Vagina (tissue), 2 donors: ENCODE measurements around the gene SUSD2. TPM values are rescaled to one million over a fixed set of nuclear protein-coding genes. Genes with fewer than 3 reads are reported as not detected.

Experiments used
- DNase-seq, 2 donors: peaks; one replicate each; pipeline ENCODE4 v3.0.0-alpha.2; 2017; ENCODE audit errors: extremely low spot score in 2 of 2
- H3K27ac ChIP-seq: fragments of 200-600 bp; sonication (generic); one replicate; pipeline ENCODE4 v1.5.1; 2019
- H3K27me3 ChIP-seq: fragments of 200-600 bp; sonication (generic); one replicate; pipeline ENCODE4 v1.5.1; 2019
- H3K36me3 ChIP-seq, 2 donors: fragments of 200-600 bp; sonication (generic); one replicate each; pipeline ENCODE4 v1.5.1; 2017 to 2019
- H3K4me1 ChIP-seq: fragments of 200-600 bp; sonication (generic); one replicate; pipeline ENCODE4 v1.5.1; 2019
- H3K4me3 ChIP-seq, 2 donors: fragments of 200-600 bp; sonication (generic); 1 replicate in 1 of 2; 2 replicates in 1 of 2; pipeline ENCODE4 v1.5.1; 2016 to 2019
- H3K9me3 ChIP-seq: fragments of 200-600 bp; sonication (generic); one replicate; pipeline ENCODE4 v1.5.1; 2019
- POLR2A ChIP-seq, 2 donors: fragments of 450-650 bp; IDR thresholded peaks; one replicate each; pipeline ENCODE4 v1.6.1; 2017; ENCODE audit warnings: antibody characterized with exemption in 2 of 2, mild to moderate bottlenecking in 2 of 2, moderate library complexity in 2 of 2
- POLR2AphosphoS5 ChIP-seq, 2 donors: sonication (generic); formaldehyde crosslinking; IDR thresholded peaks; one replicate each; pipeline ENCODE4 v1.9.0; 2017; ENCODE audit warnings: antibody characterized with exemption in 2 of 2, mild to moderate bottlenecking in 2 of 2, low read depth in 1 of 2; ENCODE audit not compliant: insufficient read depth in 1 of 2
- intact Hi-C: fragments of 100-400 bp; cut with DNase I; formaldehyde crosslinking; loops from one replicate; pipeline ENCODE4 v1.15.1; 2023
- total RNA-seq: library from RNA; depleted of rRNA; stranded (reverse); fragments of >200 nt; gene quantifications from one replicate; pipeline ENCODE4 v1.2.3, GENCODE V29; 2016
- TF ChIP-seq, protein P1 (sequence below), 3 experiments: fragments of 450-650 bp in 2 of 3; fragments of 200-600 bp in 1 of 3; sonication (generic) in 1 of 3; IDR thresholded peaks; one replicate each; pipeline ENCODE4 v1.5.1; 2017 to 2019; ENCODE audit warnings: antibody characterized with exemption in 3 of 3, mild to moderate bottlenecking in 2 of 3, moderate library complexity in 2 of 3

SUSD2 gene
- total RNA-seq, 1 donor from 2014 or later = 9.1 TPM

DNA sequence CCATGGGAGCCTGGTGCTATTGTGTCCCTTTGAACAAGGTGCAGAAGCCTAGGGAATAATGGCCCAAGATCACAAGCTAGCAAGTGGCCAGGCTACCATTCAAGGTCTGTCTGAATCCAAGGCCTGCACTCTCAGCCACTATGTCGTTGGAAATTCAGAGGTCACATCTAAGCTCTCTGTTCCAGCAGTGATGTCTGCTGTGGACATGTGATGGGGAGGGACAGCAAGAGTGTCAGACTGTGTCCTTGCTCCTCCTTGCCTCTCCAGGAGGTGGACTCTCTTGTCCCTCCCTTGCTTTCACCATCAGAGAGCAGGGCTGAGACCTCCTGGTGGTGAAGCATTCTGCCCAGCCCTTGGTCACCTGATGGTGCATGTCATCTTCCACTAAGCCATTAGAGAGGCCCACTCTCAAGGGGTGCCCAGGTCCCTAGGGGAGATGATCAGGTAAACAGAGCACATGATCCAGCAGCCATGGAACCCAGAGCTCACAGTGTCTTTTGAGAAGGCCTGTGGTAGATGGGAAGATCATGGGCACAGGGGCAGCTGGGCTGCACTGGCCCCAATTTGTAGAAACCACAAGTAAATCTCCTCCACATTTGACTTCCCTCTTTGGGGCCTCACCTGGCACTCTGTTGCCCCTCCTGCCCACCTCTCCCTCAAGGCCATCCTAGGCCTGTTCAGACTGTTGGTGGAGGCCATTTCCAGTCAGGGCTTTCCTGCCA lies 37.1 kb upstream of the SUSD2 start:
- peak overlapping the region; percentile 86 for H3K27ac ChIP-seq
- no peaks in the 10 kb centered on the region for H3K9me3 ChIP-seq
- no peaks in the 10 kb centered on the region for H3K27me3 ChIP-seq
- H3K4me3 ChIP-seq = no peak overlapping the region
- TF ChIP-seq POLR2A (IDR thresholded peaks at IDR 0.05) (no peak), POLR2AphosphoS5 (IDR thresholded peaks at IDR 0.05; ENCODE audit: insufficient read depth in 1 of 2, low read depth in 1 of 2) (no peak)
- TF ChIP-seq, protein P1, sequence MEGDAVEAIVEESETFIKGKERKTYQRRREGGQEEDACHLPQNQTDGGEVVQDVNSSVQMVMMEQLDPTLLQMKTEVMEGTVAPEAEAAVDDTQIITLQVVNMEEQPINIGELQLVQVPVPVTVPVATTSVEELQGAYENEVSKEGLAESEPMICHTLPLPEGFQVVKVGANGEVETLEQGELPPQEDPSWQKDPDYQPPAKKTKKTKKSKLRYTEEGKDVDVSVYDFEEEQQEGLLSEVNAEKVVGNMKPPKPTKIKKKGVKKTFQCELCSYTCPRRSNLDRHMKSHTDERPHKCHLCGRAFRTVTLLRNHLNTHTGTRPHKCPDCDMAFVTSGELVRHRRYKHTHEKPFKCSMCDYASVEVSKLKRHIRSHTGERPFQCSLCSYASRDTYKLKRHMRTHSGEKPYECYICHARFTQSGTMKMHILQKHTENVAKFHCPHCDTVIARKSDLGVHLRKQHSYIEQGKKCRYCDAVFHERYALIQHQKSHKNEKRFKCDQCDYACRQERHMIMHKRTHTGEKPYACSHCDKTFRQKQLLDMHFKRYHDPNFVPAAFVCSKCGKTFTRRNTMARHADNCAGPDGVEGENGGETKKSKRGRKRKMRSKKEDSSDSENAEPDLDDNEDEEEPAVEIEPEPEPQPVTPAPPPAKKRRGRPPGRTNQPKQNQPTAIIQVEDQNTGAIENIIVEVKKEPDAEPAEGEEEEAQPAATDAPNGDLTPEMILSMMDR (IDR thresholded peaks at IDR 0.05) = no peak
- no peaks in the 10 kb centered on the region for H3K36me3 ChIP-seq
- intact Hi-C loops = no loop called here
- peaks cover 52% of the 10 kb centered on the region for H3K4me1 ChIP-seq
- DNase-seq = no peak

DNA sequence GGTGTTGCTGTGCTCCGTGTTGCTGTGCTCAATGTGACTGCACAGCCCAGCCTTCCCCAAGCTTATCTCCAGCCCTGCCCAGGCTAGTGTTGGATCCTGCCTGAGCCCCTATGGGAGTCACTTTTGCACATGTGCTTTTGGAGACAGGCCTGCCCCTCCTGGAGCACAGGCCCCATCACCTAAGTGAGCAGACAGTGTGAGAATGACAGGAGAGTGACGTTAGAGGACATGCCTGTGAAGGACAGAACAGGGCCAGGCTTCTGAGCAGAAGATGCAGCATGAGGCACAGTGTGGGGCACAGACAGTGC lies 36.6 kb upstream of the SUSD2 start:
- Histone ChIP-seq H3K4me1 (peaks cover 52% of the 10 kb centered on the region), H3K27ac (peak overlapping the region; percentile 86), H3K9me3 (no peaks in the 10 kb centered on the region), H3K27me3 (no peaks in the 10 kb centered on the region), H3K36me3 (no peaks in the 10 kb centered on the region), H3K4me3 (no peak overlapping the region)
- no peak for TF ChIP-seq POLR2A (IDR thresholded peaks at IDR 0.05)
- no peak for TF ChIP-seq POLR2AphosphoS5 (IDR thresholded peaks at IDR 0.05; ENCODE audit: insufficient read depth in 1 of 2, low read depth in 1 of 2)
- TF ChIP-seq, protein P1 (IDR thresholded peaks at IDR 0.05) = no peak
- intact Hi-C loops = no loop called here
- no peak for DNase-seq

DNA sequence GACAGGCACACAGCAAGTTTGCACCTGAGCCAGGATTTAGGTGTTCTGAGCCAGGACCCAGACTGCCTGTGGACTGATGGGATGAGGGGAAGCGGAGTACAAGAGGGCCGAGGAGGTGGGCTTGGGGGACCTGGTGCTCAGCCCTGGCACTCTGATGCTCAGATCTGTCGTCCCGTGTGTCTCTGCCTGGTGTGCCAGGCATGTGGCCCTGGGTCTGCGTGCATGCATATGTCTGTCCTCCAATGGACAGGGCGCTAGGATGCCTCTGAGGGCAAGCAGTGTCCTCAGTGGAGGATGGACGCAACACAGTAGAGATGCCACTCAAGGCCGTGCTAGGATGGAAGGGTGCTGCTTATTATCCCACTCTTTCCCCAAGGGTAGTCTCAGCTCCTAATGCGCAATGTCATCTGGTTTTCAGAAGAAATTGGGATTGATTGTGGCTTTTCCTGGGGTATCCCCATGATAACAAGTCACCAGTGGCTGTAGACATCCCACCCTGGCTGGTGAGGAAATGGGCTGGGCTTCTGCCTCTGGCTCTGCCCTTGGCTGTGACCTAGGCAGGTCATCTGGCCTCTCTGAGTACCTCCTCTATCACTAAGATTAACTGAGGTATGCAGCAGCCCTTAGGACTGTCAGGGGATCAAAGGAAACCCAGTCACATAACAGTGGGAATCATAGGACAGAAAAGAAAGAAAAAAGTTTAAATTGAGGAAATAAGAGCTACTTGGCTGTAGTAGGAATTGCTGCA lies 35.7 kb upstream of the SUSD2 start:
- intact Hi-C loops = no loop called here
- no peaks in the 10 kb centered on the region for H3K27me3 ChIP-seq
- DNase-seq = no peak
- no peaks in the 10 kb centered on the region for H3K9me3 ChIP-seq
- H3K4me3 ChIP-seq = no peak overlapping the region
- H3K36me3 ChIP-seq = no peaks in the 10 kb centered on the region
- peak overlapping the region; percentile 86 for H3K27ac ChIP-seq
- H3K4me1 ChIP-seq = peaks cover 52% of the 10 kb centered on the region
- no peak for TF ChIP-seq POLR2A (IDR thresholded peaks at IDR 0.05)
- no peak for TF ChIP-seq POLR2AphosphoS5 (IDR thresholded peaks at IDR 0.05; ENCODE audit: insufficient read depth in 1 of 2, low read depth in 1 of 2)
- TF ChIP-seq, protein P1 (IDR thresholded peaks at IDR 0.05) = no peak

DNA sequence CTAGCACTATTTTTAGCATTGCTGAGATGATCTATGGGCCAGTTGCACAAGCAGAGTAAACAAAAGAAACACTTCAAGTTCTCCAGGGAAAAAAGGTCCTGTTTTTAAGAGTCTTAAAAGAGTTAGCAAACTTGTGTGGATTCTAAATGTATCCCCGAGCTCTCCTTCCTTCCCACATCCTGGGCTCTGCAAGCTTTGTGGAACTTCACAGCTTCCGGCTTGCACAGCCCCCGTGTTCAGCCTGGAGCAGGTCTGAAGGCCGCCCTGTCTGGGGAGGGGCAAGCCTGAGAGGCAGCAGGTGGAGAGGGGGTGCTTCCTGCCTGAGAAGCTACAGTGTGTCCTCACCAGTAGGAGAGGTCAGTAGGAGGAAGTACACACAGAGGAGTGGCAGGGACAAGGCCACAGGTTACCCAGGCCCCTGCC lies 35.1 kb upstream of the SUSD2 start:
- H3K9me3 ChIP-seq = no peaks in the 10 kb centered on the region
- peaks cover 52% of the 10 kb centered on the region for H3K4me1 ChIP-seq
- H3K27me3 ChIP-seq = no peaks in the 10 kb centered on the region
- H3K36me3 ChIP-seq = no peaks in the 10 kb centered on the region
- no peak for DNase-seq
- no peak overlapping the region for H3K4me3 ChIP-seq
- H3K27ac ChIP-seq = peak overlapping the region; percentile 86
- TF ChIP-seq POLR2AphosphoS5 (IDR thresholded peaks at IDR 0.05; ENCODE audit: insufficient read depth in 1 of 2, low read depth in 1 of 2) = peak; percentile 64 to 76
- TF ChIP-seq, protein P1 (IDR thresholded peaks at IDR 0.05) = no peak
- intact Hi-C loops = no loop called here

DNA sequence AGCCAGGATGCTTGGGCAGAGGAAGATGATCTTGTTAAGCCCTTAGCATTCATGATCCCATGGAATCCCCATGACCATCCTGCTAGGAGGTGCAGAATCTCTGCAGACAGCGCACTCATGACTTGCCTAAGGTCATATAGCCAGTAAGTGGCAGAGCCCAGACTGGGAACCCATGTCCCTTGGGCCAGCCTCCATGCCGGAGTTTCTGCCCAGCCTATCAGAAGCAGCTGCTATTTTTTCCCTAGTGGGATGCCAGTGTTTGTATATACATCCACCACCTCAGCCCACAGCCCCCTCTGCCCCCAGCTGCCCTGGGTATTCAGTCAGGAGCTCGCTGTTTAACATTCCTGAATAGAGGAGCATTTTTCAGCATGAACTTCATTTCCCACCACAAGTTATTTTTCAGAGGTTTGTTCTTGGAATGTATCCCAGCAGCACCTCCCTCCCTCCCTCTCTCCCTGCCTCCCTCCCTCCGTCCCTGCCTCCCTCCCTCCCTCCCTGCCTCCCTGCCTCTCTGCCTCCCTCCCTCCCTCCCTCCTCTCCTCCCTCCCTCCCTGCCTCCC lies 34.4 kb upstream of the SUSD2 start:
- H3K4me1 ChIP-seq = peaks cover 52% of the 10 kb centered on the region
- no peaks in the 10 kb centered on the region for H3K27me3 ChIP-seq
- no peaks in the 10 kb centered on the region for H3K9me3 ChIP-seq
- peak overlapping the region; percentile 86 for H3K27ac ChIP-seq
- H3K36me3 ChIP-seq = no peaks in the 10 kb centered on the region
- no peak overlapping the region for H3K4me3 ChIP-seq
- DNase-seq = no peak
- intact Hi-C loops = no loop called here
- TF ChIP-seq, protein P1 (IDR thresholded peaks at IDR 0.05) = no peak
- TF ChIP-seq POLR2A (IDR thresholded peaks at IDR 0.05) (no peak), POLR2AphosphoS5 (IDR thresholded peaks at IDR 0.05; ENCODE audit: insufficient read depth in 1 of 2, low read depth in 1 of 2) (no peak)
